ENCODE data around the gene PDZRN3.

The PDZRN3 gene

GRCh38 chr3:73550032-73550431 is 74.7 kb downstream of the PDZRN3 start:
- TF ChIP-seq CTCF (IDR thresholded peaks at IDR 0.05) = no peak
- Histone ChIP-seq H3K4me1 (peaks cover 0 to 48% (median 18%) of the 10 kb centered on the region in 4 donors), H3K4me3 (no peak overlapping the region), H3K9me3 (no peaks in the 10 kb centered on the region), H3K36me3 (no peaks in the 10 kb centered on the region), H3K27me3 (no peaks in the 10 kb centered on the region), H3K27ac (no peak overlapping the region)
- intact Hi-C loops (cut with DNase I; ENCODE audit: low total_unique reads) = no loop called here
- no peak for DNase-seq

- H3K27me3 ChIP-seq = no peaks in the 10 kb centered on the region
- DNase-seq = no peak
- peaks cover 0 to 49% (median 19%) of the 10 kb centered on the region in 4 donors for H3K4me1 ChIP-seq
- H3K36me3 ChIP-seq = no peaks in the 10 kb centered on the region
- TF ChIP-seq CTCF (IDR thresholded peaks at IDR 0.05) = no peak
- H3K9me3 ChIP-seq = no peaks in the 10 kb centered on the region
- intact Hi-C loops (cut with DNase I; ENCODE audit: low total_unique reads) = no loop called here
- H3K27ac ChIP-seq = no peak overlapping the region
- no peak overlapping the region for H3K4me3 ChIP-seq
Measured at GRCh38 chr3:73549051-73549600, 75.6 kb downstream of the PDZRN3 start.

- Histone ChIP-seq H3K4me3 (no peak overlapping the region), H3K4me1 (peaks cover 0 to 56% (median 23%) of the 10 kb centered on the region in 4 donors), H3K27ac (peak overlapping the region; percentile 64 to 75), H3K27me3 (no peaks in the 10 kb centered on the region), H3K9me3 (no peaks in the 10 kb centered on the region), H3K36me3 (no peaks in the 10 kb centered on the region)
- no peak for DNase-seq
- no peak for TF ChIP-seq CTCF (IDR thresholded peaks at IDR 0.05)
- intact Hi-C loops (cut with DNase I; ENCODE audit: low total_unique reads) = no loop called here
Measured at GRCh38 chr3:73548436-73548835, 76.3 kb downstream of the PDZRN3 start.

- TF ChIP-seq CTCF (IDR thresholded peaks at IDR 0.05) = no peak
- H3K27ac ChIP-seq = peak overlapping the region; percentile 64 to 75
- intact Hi-C loops (cut with DNase I; ENCODE audit: low total_unique reads) = no loop called here
- H3K27me3 ChIP-seq = no peaks in the 10 kb centered on the region
- DNase-seq = no peak
- no peak overlapping the region for H3K4me3 ChIP-seq
- no peaks in the 10 kb centered on the region for H3K36me3 ChIP-seq
- peaks cover 0 to 59% (median 30%) of the 10 kb centered on the region in 4 donors for H3K4me1 ChIP-seq
- no peaks in the 10 kb centered on the region for H3K9me3 ChIP-seq
Measured at GRCh38 chr3:73547427-73548248, 77.1 kb downstream of the PDZRN3 start.

GRCh38 chr3:73546961-73547360 is 77.8 kb downstream of the PDZRN3 start:
- Histone ChIP-seq H3K27ac (peak overlapping the region; percentile 64 to 75), H3K9me3 (no peaks in the 10 kb centered on the region), H3K4me1 (peaks cover 0 to 61% (median 35%) of the 10 kb centered on the region in 4 donors), H3K4me3 (no peak overlapping the region), H3K27me3 (no peaks in the 10 kb centered on the region), H3K36me3 (no peaks in the 10 kb centered on the region)
- intact Hi-C loops (cut with DNase I; ENCODE audit: low total_unique reads) = no loop called here
- TF ChIP-seq CTCF (IDR thresholded peaks at IDR 0.05) = no peak
- DNase-seq = no peak

Data from tibial artery (tissue), 4 donors.